GM21526 (cell line): Measurements from ENCODE around the gene ARHGAP1.

ENCODE experiments used
- ATAC-seq: cut with Tn5 transposase; IDR thresholded peaks from one replicate; pipeline ENCODE4 v1.9.1; 2021; ENCODE audit warnings: moderate library complexity; ENCODE audit not compliant: unreplicated experiment, low FRiP score

Gene ARHGAP1

DNA sequence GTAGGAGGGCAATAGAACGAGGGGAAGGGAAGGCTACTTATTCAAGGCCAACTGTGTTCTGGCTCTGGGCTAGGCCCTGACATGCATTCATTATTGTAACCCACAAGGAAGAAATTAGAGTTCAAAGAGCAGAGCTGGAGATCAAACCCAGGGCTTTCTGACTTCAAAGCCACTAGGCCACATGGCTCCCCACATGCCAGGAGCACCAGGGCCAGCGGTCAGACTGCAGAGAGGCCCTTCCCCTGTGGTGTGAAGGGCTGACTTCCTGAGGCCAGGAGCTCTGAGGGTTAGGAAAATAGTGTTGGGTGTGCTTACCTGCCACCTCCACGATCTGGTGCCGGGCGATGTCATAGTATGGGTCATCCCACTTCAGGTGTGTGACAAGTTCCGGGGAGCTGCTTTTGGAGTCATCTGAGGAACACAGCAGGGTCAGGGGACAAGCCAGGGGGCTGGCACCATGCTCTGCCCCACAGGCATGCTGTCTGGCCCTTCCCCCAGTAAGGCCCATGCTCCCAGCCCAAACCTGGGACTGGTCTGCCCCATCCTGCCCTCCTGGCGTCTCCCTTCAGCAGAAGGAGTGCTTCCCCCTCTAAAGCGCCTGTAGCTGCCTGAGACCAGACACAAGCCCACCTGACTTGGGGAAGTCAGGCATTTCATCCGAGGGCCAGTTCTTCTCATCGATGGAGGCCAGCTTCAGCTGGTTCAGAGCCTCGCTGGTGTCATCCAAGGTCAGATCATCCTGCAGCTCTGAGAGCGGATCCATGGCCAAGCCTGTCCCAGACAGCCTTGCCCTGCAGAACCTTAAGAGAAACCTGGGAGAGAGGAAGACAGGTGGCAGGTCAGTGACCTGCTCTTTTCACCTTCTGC is 4.8 kb downstream of the ARHGAP1 start:
- ATAC-seq = no peak

DNA sequence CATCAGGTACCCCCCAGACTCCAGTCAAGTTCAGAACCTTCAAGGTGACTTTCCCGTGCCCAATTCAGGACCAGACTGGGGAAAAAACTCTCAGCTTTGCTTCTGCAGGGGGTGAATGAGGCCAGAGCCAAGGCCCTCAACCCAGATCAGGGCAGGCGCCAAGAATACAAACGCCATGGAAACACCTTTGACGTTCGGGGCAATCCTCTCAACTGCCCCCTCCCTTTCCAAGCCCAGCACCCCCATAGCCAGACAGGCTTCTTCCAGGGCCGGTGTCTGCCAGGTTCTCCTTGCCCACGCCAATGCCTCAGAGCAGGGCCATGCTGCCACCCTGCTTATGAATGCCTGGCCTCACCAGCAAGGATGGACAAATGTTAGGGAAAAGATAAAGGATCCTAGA is 5.8 kb downstream of the ARHGAP1 start:
- no peak for ATAC-seq

DNA sequence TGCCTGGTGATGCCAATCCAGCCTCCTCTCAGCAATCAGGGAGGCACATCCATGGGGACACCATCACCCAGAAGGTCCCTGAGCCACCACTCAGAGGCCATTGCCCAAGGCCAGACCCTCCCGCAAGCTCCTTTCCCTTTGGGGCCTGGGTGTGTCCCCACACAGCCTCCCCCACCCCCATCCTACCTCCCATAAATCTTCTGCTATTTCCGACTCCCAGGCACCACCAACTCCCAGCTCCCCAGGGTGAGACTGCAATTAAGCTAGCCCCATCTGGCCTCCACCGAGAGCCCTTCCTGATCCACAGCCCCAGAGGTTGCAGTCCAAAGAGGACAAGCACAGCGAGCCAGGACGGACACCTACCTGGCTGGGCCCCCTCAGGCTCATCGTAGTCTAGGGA is 6.3 kb downstream of the ARHGAP1 start:
- ATAC-seq = no peak

DNA sequence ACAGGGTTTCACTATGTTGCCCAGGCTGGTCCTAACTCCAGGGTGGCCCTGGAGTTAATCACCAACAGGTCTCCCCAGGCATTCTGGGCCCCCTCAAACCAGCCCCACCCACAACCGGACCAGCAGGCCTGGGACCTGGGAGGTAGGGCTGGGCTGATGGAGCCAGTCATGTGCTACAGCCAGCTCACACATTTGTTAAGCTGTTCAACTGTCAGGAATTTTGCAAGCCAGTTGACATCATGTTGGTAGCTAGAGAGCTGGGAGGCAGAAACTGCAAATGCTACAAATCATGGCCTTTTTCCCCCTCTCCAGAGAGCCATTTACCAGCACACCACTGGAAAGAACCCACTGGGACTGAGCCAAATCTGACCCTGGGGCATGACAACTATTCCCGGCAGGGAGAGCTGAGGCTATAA is 6.8 kb downstream of the ARHGAP1 start:
- no peak for ATAC-seq

DNA sequence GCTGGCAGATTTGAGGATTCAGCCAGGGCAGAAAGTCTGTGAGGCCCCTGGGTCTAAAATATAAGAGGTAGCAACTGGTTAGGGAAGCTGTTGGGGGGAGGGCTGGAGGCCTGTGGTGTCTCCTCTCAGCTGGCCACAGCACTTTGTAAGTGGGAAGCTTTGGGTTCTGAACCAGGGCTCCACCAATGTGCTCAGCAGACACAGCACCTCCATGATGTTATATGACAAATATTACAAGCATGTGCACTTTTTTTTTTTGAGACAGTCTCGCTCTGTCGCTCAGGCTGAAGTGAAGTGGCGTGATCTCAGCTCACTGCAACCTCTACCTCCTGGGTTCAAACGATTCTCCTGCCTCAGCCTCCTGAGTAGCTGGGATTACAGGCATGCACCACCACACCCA is 8.0 kb downstream of the ARHGAP1 start:
- ATAC-seq = no peak

DNA sequence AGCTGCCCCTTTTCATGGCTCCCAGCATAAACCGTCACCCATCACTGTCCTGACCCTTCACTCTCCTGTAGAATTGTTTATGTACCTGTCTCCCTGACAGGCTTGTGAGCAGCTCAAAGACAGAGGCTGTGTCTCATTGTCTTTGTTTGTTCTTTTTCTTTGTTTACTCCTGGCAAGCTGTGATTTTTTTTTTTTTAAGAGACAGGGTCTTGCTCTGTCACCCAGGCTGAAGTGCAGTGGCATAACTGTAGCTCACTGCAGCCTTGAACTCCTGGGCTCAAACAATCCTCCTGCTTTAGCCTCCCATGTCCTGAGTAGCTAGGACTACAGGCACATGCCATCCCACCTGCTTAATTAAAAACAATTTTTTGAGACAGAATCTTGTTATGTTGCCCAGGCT is 9.7 kb downstream of the ARHGAP1 start:
- ATAC-seq = no peak

DNA sequence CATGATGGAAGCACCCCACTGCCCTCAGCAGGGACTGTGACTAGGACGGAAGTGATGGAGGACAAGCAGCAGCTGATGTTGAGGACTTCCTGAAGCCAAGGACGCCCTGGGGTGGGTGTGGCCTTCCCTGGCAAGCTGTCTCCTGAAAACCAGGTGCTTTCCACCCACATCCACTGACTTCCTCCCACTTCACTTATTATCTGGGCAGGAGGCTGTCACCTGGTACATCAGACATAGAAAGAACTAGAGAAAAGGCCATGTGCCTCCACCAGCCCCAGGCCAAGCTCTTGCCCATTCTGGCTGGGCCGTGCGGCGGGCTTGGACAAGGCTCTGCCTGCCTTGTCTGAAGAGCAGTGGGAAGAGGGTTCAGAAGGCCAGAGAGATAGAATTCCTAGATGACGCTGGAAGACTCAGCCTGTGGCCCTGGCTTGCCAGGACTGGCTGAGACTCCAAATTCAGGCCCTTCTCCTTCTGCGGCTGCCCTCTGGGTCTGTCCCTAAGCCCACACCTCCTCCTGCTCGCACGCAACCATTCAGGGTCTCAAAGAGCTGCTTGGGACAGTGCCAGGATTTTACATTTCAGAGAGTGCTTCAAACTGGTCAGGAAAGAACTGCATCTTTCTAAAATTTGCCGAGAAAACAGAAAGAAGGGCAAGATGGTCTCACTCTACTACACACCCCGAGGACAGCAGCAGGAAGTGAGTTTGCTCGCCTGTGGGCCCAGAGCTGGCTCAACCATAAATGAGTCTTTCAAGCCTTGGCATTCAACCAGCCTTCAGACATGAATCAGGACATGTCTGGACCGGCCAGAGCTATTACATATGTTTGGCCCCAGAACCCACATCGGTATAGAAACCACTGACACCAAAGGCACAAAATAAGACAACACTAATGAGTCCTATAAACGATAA is 13.3 kb downstream of the ARHGAP1 start:
- ATAC-seq = no peak

DNA sequence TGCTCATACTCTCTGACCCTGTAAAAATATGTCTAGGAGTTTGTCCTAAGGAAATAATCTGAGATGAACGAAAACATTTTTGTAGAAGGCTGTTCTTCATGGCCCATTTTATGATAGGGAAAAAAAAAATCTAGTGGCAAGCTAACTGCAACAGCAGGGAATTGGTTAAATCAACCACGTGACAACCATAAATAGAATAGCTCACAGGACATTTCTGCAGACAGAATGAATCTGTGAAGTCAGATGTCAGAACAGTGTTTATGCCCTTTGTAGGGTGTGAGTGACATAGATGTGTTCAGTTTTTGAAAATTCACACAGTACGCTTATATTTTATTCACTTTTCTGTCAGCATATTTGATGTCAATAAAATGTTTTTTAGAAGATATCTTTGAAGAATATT is 16.1 kb downstream of the ARHGAP1 start:
- no peak for ATAC-seq

DNA sequence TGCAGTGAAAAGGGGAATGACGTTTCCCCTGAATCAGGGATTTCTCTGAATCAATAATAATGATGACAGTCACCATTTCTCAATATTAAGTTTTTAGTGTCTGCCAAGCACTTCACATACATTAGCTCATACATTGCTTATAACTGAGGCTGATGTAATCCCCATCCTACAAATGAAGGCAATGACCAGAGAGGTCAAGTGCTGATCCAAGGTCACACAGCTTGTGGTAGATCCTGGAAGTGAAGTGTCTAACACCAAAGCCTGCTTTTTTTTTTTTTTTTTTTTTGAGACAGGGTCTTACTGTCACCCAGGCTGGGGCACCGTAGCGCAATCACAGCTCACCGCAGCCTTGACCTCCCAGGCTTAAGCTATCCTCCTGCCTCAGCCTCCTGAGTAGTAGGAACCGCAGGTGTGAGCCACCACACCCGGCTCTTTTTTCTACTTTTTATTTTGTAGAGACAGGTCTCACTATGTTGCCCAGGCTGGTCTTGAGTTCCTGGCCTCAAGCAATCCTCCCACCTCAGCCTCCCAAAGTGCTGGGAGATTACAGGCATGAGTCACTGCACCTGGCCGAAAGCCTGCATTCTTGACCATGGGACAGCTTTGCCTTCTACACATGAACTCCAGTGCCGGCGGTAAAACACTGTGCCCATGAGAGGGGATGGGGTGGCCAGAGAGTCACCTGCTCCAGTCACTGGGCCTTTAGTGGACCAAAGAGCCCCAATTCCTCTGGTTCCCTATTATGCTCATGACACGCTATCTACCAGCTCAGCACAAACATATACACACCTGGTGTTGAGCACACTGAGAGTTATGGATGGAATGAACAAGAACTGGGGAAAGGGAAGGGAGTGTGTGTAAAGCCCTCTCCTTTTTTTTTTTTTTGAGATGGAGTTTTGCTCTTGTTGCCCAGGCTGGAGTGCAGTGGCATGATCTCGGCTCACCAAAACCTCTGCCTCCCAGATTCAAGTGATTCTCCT is 17.4 kb downstream of the ARHGAP1 start:
- ATAC-seq = no peak

DNA sequence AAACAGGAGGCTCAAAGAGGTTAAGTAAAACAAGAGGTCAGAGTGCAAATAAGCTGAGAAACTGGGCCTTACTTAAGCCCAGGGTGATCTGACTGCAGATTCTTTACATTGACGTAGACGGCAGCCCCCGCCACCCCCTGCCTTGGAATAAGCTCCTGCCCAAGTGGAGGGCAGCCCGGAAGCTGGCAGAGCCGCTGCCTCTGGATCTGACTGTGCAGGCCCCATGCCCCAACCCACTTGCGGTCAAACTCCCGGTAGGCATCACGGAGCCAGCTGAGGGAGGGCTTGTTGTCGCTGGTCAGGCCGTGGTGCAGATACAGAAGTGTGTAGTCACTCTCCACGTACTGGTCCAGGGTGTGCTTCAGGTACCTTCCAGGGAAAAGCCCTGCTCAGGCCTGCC is 18.6 kb downstream of the ARHGAP1 start:
- ATAC-seq = no peak

DNA sequence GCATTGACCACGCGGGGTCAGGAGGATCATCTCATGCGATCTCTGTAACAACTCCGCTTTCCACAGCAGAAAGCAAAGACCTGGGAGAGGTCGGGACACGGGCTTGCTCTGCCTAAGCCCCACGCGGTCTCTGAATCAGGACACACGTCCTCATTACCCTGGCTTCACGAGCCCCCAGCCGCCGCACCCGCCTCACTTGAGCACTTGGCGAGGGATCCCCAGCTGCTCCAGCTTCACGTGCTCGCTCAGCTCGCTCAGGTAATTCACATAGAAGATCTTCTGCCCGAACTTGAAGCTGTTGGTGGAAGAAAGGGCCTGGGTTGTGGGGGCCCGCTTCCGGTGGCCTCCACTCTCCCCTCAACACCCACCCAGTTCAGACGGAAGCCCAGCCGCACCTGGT is 19.6 kb downstream of the ARHGAP1 start:
- no peak for ATAC-seq

DNA sequence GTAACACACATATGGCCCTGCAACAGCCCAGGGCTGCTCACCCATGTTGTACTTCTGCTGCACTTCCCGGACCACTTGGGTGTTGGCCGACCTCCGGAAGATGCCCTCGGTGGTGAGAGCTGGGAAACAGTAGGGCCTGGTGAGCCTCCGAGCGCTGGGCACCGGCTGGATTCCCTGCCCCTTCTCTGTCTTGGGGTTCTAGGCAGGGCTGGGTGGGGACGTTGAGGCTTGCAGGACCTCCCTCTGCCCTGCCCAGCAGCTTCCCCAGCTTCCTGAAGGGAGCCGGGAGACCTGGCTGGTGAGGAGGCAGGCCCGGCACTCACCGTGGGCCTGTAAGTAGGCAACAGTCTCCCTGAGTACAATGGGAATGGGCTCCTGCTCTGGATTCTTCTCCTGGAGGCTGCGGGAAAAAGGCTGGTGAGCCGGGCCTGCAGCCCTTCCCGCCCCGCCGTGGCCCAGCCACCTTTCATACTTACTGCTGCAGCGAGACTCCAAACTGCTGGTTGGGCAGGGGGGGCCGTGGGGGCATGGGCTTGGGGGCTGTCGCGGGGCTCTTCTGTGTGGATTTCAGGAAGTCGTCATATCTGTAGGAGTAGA is 20.2 kb downstream of the ARHGAP1 start:
- ATAC-seq = no peak

DNA sequence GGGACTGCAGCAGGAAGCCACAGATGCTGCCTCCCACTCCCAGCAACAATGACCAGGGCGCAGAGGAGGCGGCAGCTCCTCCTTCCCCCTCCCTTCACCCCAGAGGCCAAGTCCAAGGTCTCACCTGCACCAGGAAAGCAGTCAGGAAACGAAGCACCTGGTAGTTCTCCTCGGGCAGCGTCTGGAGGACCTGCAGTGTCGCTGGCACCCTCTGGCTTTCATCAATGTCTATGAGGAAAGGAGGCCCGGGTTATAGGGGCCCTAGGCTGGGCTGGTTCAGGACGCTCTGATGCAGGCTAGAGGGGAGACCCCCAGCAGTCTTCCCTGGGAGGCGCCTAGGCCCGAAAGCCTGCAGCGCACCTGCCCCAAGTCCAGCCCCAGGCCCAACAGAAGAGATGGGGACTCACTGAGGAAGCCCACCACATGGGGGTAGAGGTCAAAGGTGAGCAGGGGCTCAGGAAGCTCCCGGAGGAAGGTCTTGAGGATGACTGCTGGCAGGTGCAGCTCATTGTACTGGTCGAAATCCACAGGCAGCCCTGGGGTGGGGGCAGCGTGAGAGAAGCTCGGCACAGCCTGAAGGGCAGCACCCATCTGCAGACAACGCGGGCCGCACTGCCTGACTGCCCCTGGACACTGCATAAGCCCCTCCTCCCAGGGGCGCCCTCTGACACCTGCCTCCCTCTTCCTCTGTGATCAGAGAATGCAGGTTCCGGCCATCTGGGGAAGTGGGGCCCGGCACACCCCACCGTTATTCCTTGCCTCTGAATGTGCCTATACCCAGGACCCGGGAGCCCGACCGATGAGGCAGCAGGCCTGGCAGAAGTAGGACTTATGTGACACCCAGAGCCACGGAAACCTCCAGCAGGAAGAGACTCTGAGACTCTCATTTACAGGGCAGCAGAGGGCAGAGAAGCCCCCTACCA is 20.9 kb downstream of the ARHGAP1 start:
- no peak for ATAC-seq

DNA sequence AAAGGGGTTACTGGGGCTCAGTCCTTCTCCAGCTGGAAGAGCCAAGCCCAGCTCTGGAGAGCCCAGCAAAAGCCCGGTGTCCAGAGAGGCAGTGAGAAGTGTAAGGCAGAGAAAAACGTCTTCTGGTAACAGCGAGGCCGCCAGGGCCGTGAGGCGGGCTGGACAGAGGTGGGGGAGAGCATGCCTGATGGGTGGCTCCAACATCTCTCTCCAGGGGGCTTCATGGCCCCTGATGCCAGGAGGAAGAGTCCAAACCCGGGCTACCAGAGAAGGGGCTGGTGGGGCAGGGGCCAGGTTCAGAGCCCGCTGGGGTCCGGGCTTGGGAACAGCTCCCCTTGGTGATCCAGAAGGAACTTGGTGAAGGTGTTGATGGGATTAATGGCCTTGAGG is 21.7 kb downstream of the ARHGAP1 start:
- no peak for ATAC-seq

DNA sequence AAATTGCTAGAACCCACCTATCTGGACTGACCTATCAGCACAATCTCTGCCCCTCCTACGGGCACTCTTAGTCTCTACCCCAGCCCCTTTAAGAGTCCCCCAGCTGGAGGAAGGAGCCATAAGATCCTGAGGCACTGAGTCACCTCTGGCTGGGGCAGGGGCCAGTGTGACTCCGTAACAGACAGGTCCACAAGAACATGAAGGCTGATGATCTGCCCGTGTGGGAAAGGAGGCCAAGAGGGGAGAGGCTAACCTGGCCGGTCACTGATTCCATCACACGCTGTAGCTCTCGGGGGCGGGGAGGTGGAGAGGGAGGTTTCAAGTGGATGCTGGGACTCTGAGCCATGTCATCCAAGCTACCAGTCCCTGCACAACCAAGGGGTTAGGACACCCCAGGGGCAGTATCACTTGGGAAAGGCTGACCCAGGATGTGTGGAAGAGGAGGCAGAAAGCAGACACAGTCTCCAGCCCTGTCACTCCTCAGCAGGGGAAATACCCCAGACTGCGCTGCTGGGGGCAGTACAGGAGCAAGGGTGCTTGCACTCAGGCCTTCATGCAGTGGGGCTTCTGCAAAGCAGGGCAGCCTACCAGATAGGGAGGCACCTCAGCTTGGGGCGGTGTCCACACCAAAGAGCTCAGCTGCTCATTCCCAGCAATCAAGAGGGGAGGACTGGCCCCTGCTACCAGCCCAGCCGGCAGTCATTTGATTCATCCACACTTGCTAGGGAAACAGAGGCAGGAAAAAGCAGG is 22.3 kb downstream of the ARHGAP1 start:
- no peak for ATAC-seq

DNA sequence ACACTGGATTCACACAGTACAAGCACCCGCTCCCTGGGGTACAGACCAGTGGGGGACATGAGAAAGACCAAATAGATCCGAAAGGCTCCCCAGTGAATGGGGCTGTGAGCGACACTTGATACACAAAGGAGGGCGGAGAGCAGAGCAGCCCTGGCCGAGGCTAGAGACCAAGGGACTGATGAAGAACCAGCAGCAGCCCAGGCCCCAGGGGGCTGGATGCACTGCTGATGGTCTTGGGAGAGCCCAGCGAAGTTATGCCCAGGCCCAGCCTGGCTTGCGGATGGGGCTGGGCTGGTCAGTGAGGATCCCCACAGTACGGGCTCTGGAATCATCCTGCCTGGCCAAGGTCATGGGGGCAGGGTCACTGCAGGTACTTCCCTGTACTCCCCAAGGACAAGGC is 23.2 kb downstream of the ARHGAP1 start:
- no peak for ATAC-seq

DNA sequence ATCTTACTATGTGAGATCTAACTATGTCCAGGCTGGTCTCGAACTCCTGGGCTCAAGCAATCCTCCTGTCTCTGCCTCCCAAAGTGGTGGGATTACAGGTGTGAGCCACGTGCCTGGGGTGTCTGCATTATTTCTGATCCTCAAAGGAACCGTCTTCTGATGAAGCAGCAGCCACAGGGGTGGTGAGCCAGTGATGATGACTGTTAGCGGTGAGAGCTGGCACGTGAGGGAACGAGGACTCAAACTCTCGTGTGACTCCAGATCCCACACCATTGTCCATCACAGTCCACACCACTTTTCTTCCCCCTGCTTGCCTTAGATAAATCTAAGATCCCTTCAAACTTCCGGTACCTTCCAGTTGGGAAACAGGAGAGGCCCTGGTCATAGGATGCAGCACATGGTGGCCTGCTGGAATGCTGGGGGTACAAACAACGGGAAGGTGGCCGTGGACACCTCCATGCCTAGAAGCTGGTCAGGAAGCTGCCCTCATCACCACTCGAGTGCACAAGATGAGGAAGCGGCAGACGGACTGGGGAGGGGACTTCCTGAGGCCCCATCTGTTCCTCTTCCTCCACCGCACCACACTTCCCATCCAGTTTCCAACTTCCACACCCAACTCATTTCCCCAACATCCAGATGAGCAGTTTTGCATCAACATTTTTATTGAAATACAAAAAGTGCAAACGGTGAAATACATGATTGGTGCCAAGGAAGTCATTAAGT is 23.8 kb downstream of the ARHGAP1 start:
- no peak for ATAC-seq

DNA sequence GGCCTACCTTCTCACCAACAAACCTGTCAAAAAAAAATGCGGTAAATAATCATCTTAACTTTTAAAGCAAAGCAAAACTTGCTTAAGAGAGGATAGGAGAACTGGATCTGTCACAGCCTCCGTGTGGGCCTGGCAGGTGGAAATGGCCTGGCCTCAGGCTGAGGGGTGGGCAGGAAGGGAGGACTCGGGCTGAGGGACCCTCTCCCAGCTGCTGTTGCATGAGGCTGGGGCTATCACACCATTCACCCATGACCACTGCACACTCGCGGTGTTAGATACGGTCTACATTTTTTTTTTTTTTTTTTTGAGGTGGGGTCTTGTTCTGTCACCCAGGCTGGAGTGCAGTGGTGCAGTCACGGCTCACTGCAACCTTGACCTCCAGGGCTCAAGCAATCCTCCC is 24.5 kb downstream of the ARHGAP1 start:
- no peak for ATAC-seq
